ENCODE data around the gene FGF8.

FGF8 gene

GRCh38 chr10:101767966-101768790 lies 7.7 kb downstream of the FGF8 start:
- no peak for DNase-seq

DNA sequence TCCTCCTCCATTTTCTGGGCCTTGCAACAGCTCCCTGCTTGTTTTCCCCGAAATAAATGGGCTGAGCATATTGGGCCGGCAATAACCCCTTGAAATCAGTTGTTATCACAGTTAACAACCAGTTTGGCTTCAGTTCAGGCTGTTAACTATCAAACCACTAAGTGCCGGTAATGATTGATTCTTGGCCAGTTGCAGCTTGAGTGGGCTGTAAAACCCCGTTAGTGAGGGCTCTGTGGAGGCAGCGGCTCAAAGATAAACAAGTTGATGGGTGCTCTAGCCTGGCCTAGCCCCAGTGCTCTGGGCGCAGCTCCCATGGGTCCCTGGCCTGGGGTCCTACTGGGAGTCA lies 8.3 kb downstream of the FGF8 start:
- DNase-seq: no peak

DNA sequence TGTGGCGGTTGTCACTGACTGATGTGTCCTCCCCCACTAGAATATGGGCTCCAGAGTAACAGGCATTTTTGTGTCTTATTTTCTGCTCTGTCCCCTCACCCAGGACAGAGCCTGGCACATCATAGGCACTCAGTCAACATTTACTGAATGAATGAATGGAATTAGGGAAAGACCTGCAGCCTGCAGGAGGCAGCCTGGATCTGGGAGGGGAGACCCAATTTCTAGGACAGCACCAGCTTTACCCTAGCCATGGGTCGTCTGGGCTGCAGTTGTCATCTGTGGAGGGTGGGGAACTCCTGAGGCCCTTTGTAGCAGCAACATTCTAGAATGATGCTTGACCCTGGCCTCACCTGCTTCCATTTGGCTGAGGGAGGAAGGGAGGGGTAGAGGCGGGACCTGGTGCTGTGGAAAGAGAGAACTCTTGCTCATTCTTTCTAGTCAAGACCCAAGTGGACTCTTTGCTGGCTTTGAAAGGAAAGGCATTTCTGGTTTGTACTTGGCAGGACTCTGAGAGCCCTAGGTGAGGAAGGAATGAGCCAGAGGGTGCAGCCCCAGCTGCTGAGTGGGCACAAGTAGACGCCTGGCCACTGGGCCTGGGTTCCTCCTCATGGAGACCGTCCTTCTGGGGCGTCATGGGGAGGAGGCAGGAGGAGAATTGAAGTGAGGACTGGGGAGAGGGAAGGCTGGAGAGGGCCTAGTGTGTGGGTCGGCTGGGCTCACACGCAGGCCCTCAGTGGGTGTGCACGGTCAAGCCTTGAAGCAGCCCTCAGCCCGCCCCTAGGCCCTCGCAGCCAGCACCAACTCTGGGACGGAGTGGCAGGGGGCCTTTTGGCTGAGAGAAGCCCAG lies 8.9 kb downstream of the FGF8 start:
- no peak for DNase-seq

DNA sequence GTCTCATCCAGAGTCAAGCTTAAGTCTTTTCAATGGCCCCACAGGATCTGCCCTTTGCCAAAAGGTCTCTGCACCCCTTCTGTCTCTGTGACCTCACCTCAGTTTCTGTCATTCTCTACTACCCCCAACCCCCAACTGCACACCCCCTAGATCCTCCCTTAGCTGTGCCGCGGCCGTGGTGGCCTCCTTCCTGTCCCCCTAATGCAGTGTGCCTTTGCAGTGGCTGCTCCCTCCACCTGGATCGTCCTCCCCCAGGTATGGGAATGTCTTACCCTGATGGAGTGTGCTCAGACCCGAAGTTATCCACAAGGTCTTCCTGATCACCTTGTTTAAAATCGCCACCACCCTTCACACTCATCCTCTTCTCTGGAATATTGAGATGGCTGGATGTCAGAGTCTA lies 9.6 kb downstream of the FGF8 start:
- no peak for DNase-seq

GRCh38 chr10:101763141-101763846 lies 12.6 kb downstream of the FGF8 start:
- no peak for DNase-seq

- DNase-seq: no peak
Measured at GRCh38 chr10:101762736-101763135, 13.2 kb downstream of the FGF8 start.

DNA sequence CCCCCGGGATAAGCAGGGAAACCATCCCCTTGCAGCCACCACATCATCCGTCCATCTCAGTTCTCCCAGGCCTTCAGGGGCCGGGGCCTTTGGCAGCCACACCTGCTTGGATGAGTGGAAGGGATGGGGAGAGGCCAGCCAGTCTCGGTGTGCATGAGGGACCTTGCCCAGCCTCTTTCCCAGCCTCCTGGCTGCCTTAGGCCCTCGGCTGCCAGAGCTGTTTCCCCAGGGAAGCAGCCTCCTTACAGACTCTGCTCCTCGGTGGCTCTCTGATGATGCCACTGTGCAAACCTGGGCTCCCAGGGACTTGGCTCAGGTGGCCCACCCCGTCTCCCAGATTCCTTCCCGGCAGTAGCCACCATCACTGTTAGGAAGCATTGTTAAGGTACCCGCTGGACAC lies 14.7 kb downstream of the FGF8 start:
- no peak for DNase-seq

GRCh38 chr10:101760510-101760909 lies 15.4 kb downstream of the FGF8 start:
- no peak for DNase-seq

GRCh38 chr10:101759309-101760247 lies 16.3 kb downstream of the FGF8 start:
- no peak for DNase-seq

DNA sequence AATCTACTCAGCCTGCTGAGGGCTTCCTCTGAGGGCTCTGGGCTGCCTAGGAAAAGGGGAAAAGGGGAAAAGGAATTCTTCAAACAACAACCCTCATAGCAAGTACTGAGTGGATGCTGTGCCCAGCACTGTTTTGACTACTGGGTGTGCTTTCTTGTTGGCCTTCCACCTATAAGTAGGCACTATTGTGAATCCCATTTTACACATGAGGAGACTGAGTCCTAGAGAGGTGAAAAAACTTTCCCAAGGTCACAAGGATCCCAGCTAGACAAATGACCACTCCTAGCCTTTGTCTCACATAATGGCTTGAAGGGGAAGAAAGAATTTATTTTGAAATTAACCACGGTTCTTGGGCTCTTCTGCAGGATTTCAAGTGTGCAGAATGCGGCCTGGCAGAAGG lies 17.1 kb downstream of the FGF8 start:
- DNase-seq: no peak

DNA sequence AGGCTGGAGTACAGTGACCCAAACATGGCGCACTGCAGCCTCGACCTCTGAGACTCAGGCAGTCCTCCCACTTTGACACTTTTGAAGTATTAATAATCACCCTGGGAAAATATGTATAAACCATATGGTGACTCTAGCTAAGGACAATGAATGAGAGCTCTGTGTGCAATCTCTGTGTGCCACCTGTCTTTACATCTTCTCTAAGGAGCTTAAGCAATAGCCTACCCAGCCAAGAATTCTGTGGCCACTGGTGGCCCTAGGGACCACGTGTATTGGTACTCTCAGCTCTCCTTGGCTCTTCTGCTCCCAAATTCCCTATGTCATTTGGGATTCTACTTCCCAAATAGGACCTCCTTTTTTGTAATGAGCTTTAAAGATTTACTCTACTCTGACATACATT lies 23.7 kb downstream of the FGF8 start:
- DNase-seq: no peak

GRCh38 chr10:101749047-101750016 lies 26.6 kb downstream of the FGF8 start:
- no peak for DNase-seq

- DNase-seq: no peak
Measured at GRCh38 chr10:101748496-101748895, 27.4 kb downstream of the FGF8 start.

- no peak for DNase-seq
Measured at GRCh38 chr10:101745074-101745696, 30.7 kb downstream of the FGF8 start.

DNA sequence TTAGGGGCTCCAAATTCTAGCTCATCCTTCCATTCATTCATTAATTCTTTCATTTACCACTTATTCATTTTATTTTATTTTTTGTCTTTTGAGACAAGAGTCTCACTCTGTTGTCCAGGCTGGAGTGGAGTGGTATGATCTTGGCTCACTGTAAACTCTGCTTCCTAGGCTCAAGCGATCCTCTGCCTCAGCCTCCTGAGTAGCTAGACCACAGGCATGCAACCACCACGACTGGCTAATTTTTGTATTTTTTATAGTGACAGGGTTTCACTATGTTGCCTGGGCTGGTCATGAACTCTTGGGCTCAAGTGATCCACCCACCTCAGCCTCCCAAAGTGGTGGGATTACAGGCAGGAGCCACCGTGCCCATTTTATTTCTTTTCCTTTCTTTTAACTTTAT lies 31.6 kb downstream of the FGF8 start:
- no peak for DNase-seq

DNA sequence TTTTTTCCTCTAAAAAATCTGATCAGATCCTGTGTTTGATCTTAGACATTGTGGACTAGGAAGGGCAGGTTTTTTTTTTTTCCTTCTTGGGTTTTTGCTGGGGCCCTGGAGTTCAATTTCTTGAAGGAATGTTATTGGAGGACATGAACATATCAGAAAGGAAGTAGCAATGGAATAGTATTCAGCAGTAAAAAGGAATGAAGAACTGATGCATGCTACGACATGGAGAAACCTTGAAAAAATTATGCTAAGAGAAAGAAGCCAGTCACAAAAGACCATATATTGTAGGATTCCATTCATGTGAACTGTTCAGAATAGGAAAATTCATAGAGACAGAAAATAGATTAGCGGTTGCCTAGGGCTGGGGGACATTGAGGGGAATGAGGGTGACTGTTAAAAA lies 34.0 kb downstream of the FGF8 start:
- DNase-seq: no peak

DNA sequence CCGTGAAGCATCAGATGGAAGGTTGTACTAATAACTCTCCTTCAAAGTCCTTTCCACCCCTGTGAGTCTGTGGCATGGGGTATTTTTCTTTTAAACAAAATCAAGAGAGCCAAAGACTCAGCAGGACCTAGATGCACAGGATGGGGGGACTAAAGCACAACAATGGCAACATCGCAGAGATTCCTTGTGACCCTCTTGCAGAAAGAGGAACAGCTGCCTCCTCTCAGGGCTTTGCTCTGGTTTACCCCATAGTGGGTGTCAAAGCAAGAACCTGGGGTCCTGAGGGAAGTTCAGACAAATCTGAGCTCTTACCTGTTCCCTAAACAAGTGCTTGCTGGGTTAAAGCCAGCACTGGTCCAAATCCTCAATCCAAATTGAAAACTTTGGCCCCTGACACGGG lies 39.2 kb downstream of the FGF8 start:
- DNase-seq: no peak

GRCh38 chr10:101732096-101732495 lies 43.8 kb downstream of the FGF8 start:
- DNase-seq: no peak

DNA sequence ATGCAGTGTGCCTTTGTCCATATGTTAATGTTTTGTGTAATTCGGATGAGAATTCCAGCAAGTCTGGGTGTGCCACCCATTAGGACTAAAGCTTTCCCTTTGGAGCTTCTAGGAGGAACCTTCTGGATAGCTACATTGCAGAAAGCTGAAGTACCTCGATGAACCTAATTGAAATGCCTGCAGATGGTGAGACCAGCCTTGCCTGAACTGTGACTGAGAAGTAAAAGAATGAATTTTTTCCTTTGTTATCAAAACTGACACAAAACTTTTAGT lies 49.9 kb downstream of the FGF8 start:
- no peak for DNase-seq

GRCh38 chr10:101725296-101726114 lies 50.4 kb downstream of the FGF8 start:
- no peak for DNase-seq

Measured in SIG-M5 (cell line).